H1 (cell line): ENCODE results near the gene UBL4A. TPM values are rescaled to one million over a fixed set of nuclear protein-coding genes. Genes with fewer than 3 reads are reported as not detected.

ENCODE experiments used
- CTCF ChIA-PET: fragments of 300-600 bp; sonication (Branson Sonifier 250); formaldehyde crosslinking; loops from one replicate; lab custom pipeline; 2021; ENCODE audit not compliant: partially characterized antibody; lab: Charles Lee
- POLR2A ChIA-PET: fragments of 300-600 bp; sonication (Branson Sonifier 250); formaldehyde crosslinking; loops from one replicate; lab custom pipeline; 2021; ENCODE audit warnings: inconsistent platforms; ENCODE audit not compliant: partially characterized antibody; lab: Charles Lee
- DNase-seq, 2 experiments: peaks; one replicate each; pipeline versions ENCODE4 v3.0.0 to v3.0.0-alpha.2; 2010 to 2022; ENCODE audit warnings: low spot score in 2 of 2, low read depth in 1 of 2, mixed read lengths in 1 of 2
- FAIRE-seq: peaks from 2 replicates; lab custom pipeline; 2011; peaks lifted over from hg19 to GRCh38; lab: Jason Lieb, UNC
- H2AFZ ChIP-seq: 2 replicates; pipeline ENCODE4 v1.8.1; 2012; ENCODE audit warnings: low read length, inconsistent platforms
- H2AK5ac ChIP-seq: 2 replicates; pipeline ENCODE4 v1.6.1; 2013; ENCODE audit warnings: low read depth, low read length
- H2BK120ac ChIP-seq: replicated peaks from 2 replicates; pipeline ENCODE3; 2013; ENCODE audit warnings: low read depth, low read length, inconsistent platforms
- H2BK12ac ChIP-seq: 2 replicates; pipeline ENCODE4 v1.6.1; 2013; ENCODE audit warnings: low read depth, low read length
- H2BK15ac ChIP-seq: 2 replicates; pipeline ENCODE4 v1.6.1; 2013; ENCODE audit warnings: low read length
- H2BK20ac ChIP-seq: 2 replicates; pipeline ENCODE4 v1.6.1; 2013; ENCODE audit warnings: low read length
- H2BK5ac ChIP-seq: 2 replicates; pipeline ENCODE4 v1.6.1; 2013; ENCODE audit warnings: low read depth, low read length
- H3K14ac ChIP-seq: 2 replicates; pipeline ENCODE4 v1.6.1; 2013; ENCODE audit warnings: inconsistent platforms; ENCODE audit not compliant: insufficient read length
- H3K18ac ChIP-seq: 2 replicates; pipeline ENCODE4 v1.6.1; 2013; ENCODE audit warnings: low read length; ENCODE audit errors: extremely low read depth
- H3K23ac ChIP-seq: 2 replicates; pipeline ENCODE4 v1.6.1; 2013; ENCODE audit warnings: inconsistent platforms; ENCODE audit not compliant: insufficient read length
- H3K23me2 ChIP-seq: 2 replicates; pipeline ENCODE4 v1.6.1; 2013; ENCODE audit warnings: low read depth, low read length
- H3K27ac ChIP-seq: 2 replicates; pipeline ENCODE4 v1.6.1; 2011; ENCODE audit warnings: low read depth, low read length, inconsistent platforms
- H3K27me3 ChIP-seq, 4 experiments: replicated peaks in 1 of 4; 1 replicate in 1 of 4; 2 replicates in 3 of 4; pipeline versions ENCODE4 v1.6.1 to v1.8.1; 2011 to 2013; ENCODE audit warnings: low read length in 3 of 4, mild to moderate bottlenecking in 3 of 4, inconsistent platforms in 2 of 4, mixed read lengths in 2 of 4, moderate library complexity in 1 of 4; ENCODE audit not compliant: control insufficient read depth in 3 of 4, insufficient read depth in 3 of 4; ENCODE audit errors: extremely low read depth in 1 of 4
- H3K36me3 ChIP-seq, 4 experiments: 2 replicates each; pipeline versions ENCODE4 v1.6.1 to v1.8.1; 2011 to 2013; ENCODE audit warnings: mild to moderate bottlenecking in 4 of 4, low read length in 3 of 4, moderate library complexity in 2 of 4, control low read depth in 1 of 4, inconsistent platforms in 1 of 4; ENCODE audit not compliant: insufficient read depth in 4 of 4, control insufficient read depth in 2 of 4
- H3K4ac ChIP-seq: replicated peaks from 2 replicates; pipeline ENCODE3; 2013; ENCODE audit warnings: low read length, low read depth, mixed read lengths, inconsistent platforms; ENCODE audit not compliant: insufficient read length
- H3K4me1 ChIP-seq, 4 experiments: replicated peaks in 1 of 4; 1 replicate in 1 of 4; 2 replicates in 3 of 4; pipeline versions ENCODE4 v1.6.1 to v1.8.1; 2011 to 2013; ENCODE audit warnings: low read length in 3 of 4, inconsistent platforms in 2 of 4, mixed read lengths in 1 of 4; ENCODE audit not compliant: insufficient read depth in 4 of 4, control insufficient read depth in 3 of 4
- H3K4me2 ChIP-seq, 2 experiments: 2 replicates each; pipeline versions ENCODE4 v1.6.1 to v1.8.1; 2011 to 2013; ENCODE audit warnings: low read depth in 2 of 2, low read length in 2 of 2, control low read depth in 1 of 2, inconsistent platforms in 1 of 2, mild to moderate bottlenecking in 1 of 2; ENCODE audit not compliant: insufficient read depth in 1 of 2
- H3K4me3 ChIP-seq, 4 experiments: fragments of 200-600, 300-600 bp in 1 of 4; sonication (generic), shearing (Covaris generic), sonication (Bioruptor Twin) in 1 of 4; 2 replicates each; pipeline versions ENCODE4 v1.5.1 to v1.8.1; 2011 to 2016; ENCODE audit warnings: low read length in 4 of 4, low read depth in 3 of 4, control low read depth in 2 of 4, inconsistent platforms in 2 of 4, mild to moderate bottlenecking in 2 of 4, mixed read lengths in 1 of 4, moderate library complexity in 1 of 4; ENCODE audit not compliant: insufficient read depth in 2 of 4; ENCODE audit errors: extremely low read depth in 1 of 4
- H3K56ac ChIP-seq: replicated peaks from 2 replicates; pipeline ENCODE3; 2013; ENCODE audit warnings: low read depth, mild to moderate bottlenecking, mixed read lengths, low read length, inconsistent platforms; ENCODE audit not compliant: insufficient read length
- H3K79me1 ChIP-seq: 2 replicates; pipeline ENCODE4 v1.6.1; 2013; ENCODE audit warnings: low read depth, low read length, control low read depth
- H3K79me2 ChIP-seq, 2 experiments: 2 replicates each; pipeline versions ENCODE4 v1.6.1 to v1.8.1; 2012 to 2013; ENCODE audit warnings: low read length in 2 of 2, mild to moderate bottlenecking in 2 of 2, inconsistent platforms in 1 of 2; ENCODE audit not compliant: insufficient read depth in 2 of 2, control insufficient read depth in 1 of 2
- H3K9ac ChIP-seq, 4 experiments: replicated peaks in 1 of 4; 1 replicate in 1 of 4; 2 replicates in 3 of 4; pipeline versions ENCODE4 v1.6.1 to v1.8.1; 2011 to 2013; ENCODE audit warnings: low read depth in 3 of 4, low read length in 3 of 4, control low read depth in 2 of 4, mild to moderate bottlenecking in 2 of 4, moderate library complexity in 2 of 4, inconsistent platforms in 1 of 4; ENCODE audit errors: extremely low read depth in 1 of 4
- H3K9me3 ChIP-seq, 2 experiments: 2 replicates each; pipeline versions ENCODE4 v1.6.1 to v1.8.1; 2012 to 2013; ENCODE audit warnings: mild to moderate bottlenecking in 2 of 2, moderate library complexity in 2 of 2, control low read depth in 1 of 2, inconsistent platforms in 1 of 2, low read depth in 1 of 2, low read length in 1 of 2, mixed read lengths in 1 of 2; ENCODE audit not compliant: insufficient read depth in 2 of 2
- H4K20me1 ChIP-seq, 2 experiments: replicated peaks in 1 of 2; 2 replicates each; pipeline versions ENCODE3 to v1.8.1; 2011 to 2013; ENCODE audit warnings: inconsistent platforms in 2 of 2, low read length in 2 of 2, mild to moderate bottlenecking in 1 of 2; ENCODE audit not compliant: insufficient read depth in 2 of 2, control insufficient read depth in 1 of 2
- H4K5ac ChIP-seq: 2 replicates; pipeline ENCODE4 v1.6.1; 2013; ENCODE audit warnings: low read length, low read depth, mixed read lengths, inconsistent platforms; ENCODE audit not compliant: insufficient read length
- H4K8ac ChIP-seq: 2 replicates; pipeline ENCODE4 v1.8.0; 2013; ENCODE audit warnings: mild to moderate bottlenecking, moderate library complexity, low read length, inconsistent platforms; ENCODE audit not compliant: insufficient read depth; ENCODE audit errors: extremely low read depth
- H4K91ac ChIP-seq: replicated peaks from 2 replicates; pipeline ENCODE3; 2013; ENCODE audit warnings: low read length, mixed read lengths, inconsistent platforms; ENCODE audit not compliant: insufficient read length
- CBX5 ChIP-seq: fragments of 300-800, 300-1000 bp; sonication (generic); IDR thresholded peaks from 2 replicates; pipeline ENCODE4 v1.7.1; 2016; ENCODE audit warnings: antibody characterized with exemption, low read length, low read depth
- E2F6 ChIP-seq: IDR thresholded peaks from 2 replicates; pipeline ENCODE4 v1.6.1; 2012; ENCODE audit warnings: inconsistent platforms
- SP2 ChIP-seq: IDR thresholded peaks from 2 replicates; pipeline ENCODE4 v1.6.1; 2012; ENCODE audit warnings: mild to moderate bottlenecking, low read length, inconsistent platforms
- TAF1 ChIP-seq: IDR thresholded peaks from 2 replicates; pipeline ENCODE4 v1.6.1; 2011; ENCODE audit warnings: mild to moderate bottlenecking, low read depth, low read length
- TBP ChIP-seq: IDR thresholded peaks from 2 replicates; pipeline ENCODE4 v1.6.1; 2011; ENCODE audit warnings: low read depth, low read length, improper control_type of control experiment
- WGBS, 2 experiments: shearing (Covaris generic) in 1 of 2; methylation state at CpG; one replicate each; pipeline versions ENCODE4 v1.1.6 to v1.1.7; 2013 to 2015; ENCODE audit warnings: low lambda C conversion rate in 2 of 2, mixed read lengths in 2 of 2, inconsistent platforms in 1 of 2, low coverage in 1 of 2, missing lambda C conversion rate in 1 of 2; ENCODE audit not compliant: insufficient replicate concordance in 2 of 2, insufficient coverage in 1 of 2, insufficient read length in 1 of 2; ENCODE audit errors: extremely low coverage in 1 of 2, missing lambda C conversion rate in 1 of 2; 5-methylcytosine and 5-hydroxymethylcytosine counted together
- polyA plus RNA-seq, 7 experiments: library from polyadenylated mRNA; depleted of rRNA in 3 of 7; stranded (reverse) in 5 of 7; unstranded in 2 of 7; fragments of >200 nt in 5 of 7; fragments of 200-250 nt in 2 of 7; gene quantifications; 1 replicate in 5 of 7; 2 replicates in 1 of 7; 4 replicates in 1 of 7; pipeline versions ENCODE4 v1.2.1 to v1.2.3, GENCODE V29; 2011 to 2013; ENCODE audit warnings: missing spikeins in 2 of 7, mixed read lengths in 2 of 7
- total RNA-seq: library from RNA; stranded (reverse); fragmentation: NEBNext Ultra II Directional; extraction: Animal tissue kit (Norgen Biotek cat#: 25700); gene quantifications from 2 replicates; pipeline ENCODE4 v1.2.1, GENCODE V29; 2021

The UBL4A gene
- total and polyA plus RNA-seq, 2 of the 8 experiments (the other 6 are each of a cell fraction or from before 2014, with no cell fraction given) = 23.1 to 31.7 TPM

- Histone ChIP-seq H3K18ac (no peak overlapping the region), H4K20me1 (no peaks in the 10 kb centered on the region), H2AK5ac (no peak overlapping the region), H3K4me2 (no peak overlapping the region), H3K23me2 (no peaks in the 10 kb centered on the region), H4K5ac (no peak overlapping the region), H4K91ac (no peak overlapping the region), H3K79me1 (no peaks in the 10 kb centered on the region), H3K56ac (no peak overlapping the region), H3K4me1 (no peaks in the 10 kb centered on the region), H3K9ac (no peak overlapping the region), H2BK20ac (no peak overlapping the region), H2BK15ac (no peak overlapping the region), H4K8ac (no peak overlapping the region), H2BK5ac (no peak overlapping the region), H3K4ac (no peak overlapping the region), H2AFZ (no peak overlapping the region), H3K27ac (no peak overlapping the region), H2BK12ac (no peak overlapping the region), H3K14ac (no peak overlapping the region), H3K27me3 (no peaks in the 10 kb centered on the region), H3K36me3 (peaks cover 0 to 29% (median 5%) of the 10 kb centered on the region in 4 experiments; a peak in 5 of 8 replicates), H3K79me2 (no peaks in the 10 kb centered on the region), H2BK120ac (no peak overlapping the region), H3K9me3 (no peaks in the 10 kb centered on the region), H3K23ac (no peak overlapping the region), H3K4me3 (no peak overlapping the region)
- CTCF ChIA-PET = interaction anchor here (1.0 to 1.1 kb wide), 2 partner anchors 9 to 64 kb away, joined by 3 read pairs; no protein-coding TSS in a partner anchor
- TF ChIP-seq E2F6 = no peak
- TF ChIP-seq CBX5 = no peak
- no peak for TF ChIP-seq TAF1
- no peak for TF ChIP-seq SP2
- TF ChIP-seq TBP = no peak
- DNase-seq (no peak), FAIRE-seq (no peak)
- POLR2A ChIA-PET = interaction anchor here (1.2 kb wide), 1 partner anchor 9 kb away, joined by 3 read pairs; no protein-coding TSS in a partner anchor
- 100% methylated on average over 1 of the region's 18 CpGs; no CpG with 5 or more reads in 1 of the 2 experiments for WGBS, 2 experiments
These were observed 16.5 kb downstream of the UBL4A start for GRCh38 chrX:154469880-154470279.
